HEK293 (cell line): Measurements from ENCODE around the gene HEBP2.

Experiments
- CTCF ChIA-PET: fragments of 350-600 bp; formaldehyde crosslinking; extraction: SDS; loops from one replicate; lab custom pipeline; 2021; ENCODE audit warnings: antibody characterized with exemption; lab: Yijun Ruan, JAX
- POLR2A ChIA-PET: fragments of 300-600 bp; formaldehyde crosslinking; extraction: SDS; loops from one replicate; lab custom pipeline; 2020; ENCODE audit warnings: antibody characterized with exemption, inconsistent platforms; lab: Yijun Ruan, JAX
- H3K27ac ChIP-seq: fragments of 200-500 bp; sonication (Bioruptor generic); 2 replicates; pipeline ENCODE4 v1.5.1; 2014; ENCODE audit warnings: low read depth, low read length, control low read depth, inconsistent platforms; ENCODE audit errors: extremely low read depth
- H3K36me3 ChIP-seq, 2 experiments: fragments of 200-500 bp in 1 of 2; sonication (Bioruptor generic) in 1 of 2; 1 replicate in 1 of 2; 2 replicates in 1 of 2; pipeline ENCODE4 v1.5.1; 2014 to 2017; ENCODE audit warnings: inconsistent platforms in 2 of 2, low read length in 2 of 2; ENCODE audit not compliant: control insufficient read depth in 2 of 2, insufficient read depth in 1 of 2
- H3K4me1 ChIP-seq: fragments of 200-500 bp; sonication (Bioruptor generic); 2 replicates; pipeline ENCODE4 v1.5.1; 2014; ENCODE audit warnings: mild to moderate bottlenecking, low read length, inconsistent platforms; ENCODE audit not compliant: control insufficient read depth, insufficient read depth
- H3K4me3 ChIP-seq: 2 replicates; pipeline ENCODE4 v1.5.1; 2011; ENCODE audit warnings: low read depth, mild to moderate bottlenecking, control low read depth, low read length, moderate library complexity
- H3K9me3 ChIP-seq: fragments of 200-500 bp; sonication (Bioruptor generic); 2 replicates; pipeline ENCODE4 v1.5.1; 2014; ENCODE audit warnings: low read depth, low read length, inconsistent platforms; ENCODE audit not compliant: control insufficient read depth, insufficient read depth
- BCL11B ChIP-seq: fragments of 450-650 bp; formaldehyde crosslinking; IDR thresholded peaks from 2 replicates; pipeline ENCODE4 v1.5.1; 2016; ENCODE audit warnings: low read depth, missing biosample characterization, missing genetic modification characterization
- IKZF3 ChIP-seq: fragments of 450-650 bp; IDR thresholded peaks from 2 replicates; pipeline ENCODE4 v1.5.0; 2018; ENCODE audit warnings: missing biosample characterization, mild to moderate bottlenecking, missing genetic modification characterization, moderate library complexity
- OSR2 ChIP-seq: fragments of 450-650 bp; formaldehyde crosslinking; IDR thresholded peaks from 2 replicates; pipeline ENCODE4 v1.5.1; 2016; ENCODE audit warnings: missing biosample characterization, missing genetic modification characterization
- SP7 ChIP-seq: fragments of 450-650 bp; formaldehyde crosslinking; IDR thresholded peaks from 2 replicates; pipeline ENCODE4 v1.5.1; 2016; ENCODE audit warnings: missing biosample characterization, missing genetic modification characterization
- ZBTB17 ChIP-seq: fragments of 450-650 bp; formaldehyde crosslinking; IDR thresholded peaks from 2 replicates; pipeline ENCODE4 v1.5.1; 2016; ENCODE audit warnings: missing biosample characterization, missing genetic modification characterization
- ZEB2 ChIP-seq: fragments of 450-650 bp; formaldehyde crosslinking; IDR thresholded peaks from 2 replicates; pipeline ENCODE4 v1.5.1; 2016; ENCODE audit warnings: missing biosample characterization, missing genetic modification characterization
- ZNF10 ChIP-seq: fragments of 450-650 bp; formaldehyde crosslinking; IDR thresholded peaks from 2 replicates; pipeline ENCODE4 v1.5.1; 2017; ENCODE audit warnings: missing biosample characterization, missing genetic modification characterization
- ZNF138 ChIP-seq: fragments of 450-650 bp; formaldehyde crosslinking; IDR thresholded peaks from 2 replicates; pipeline ENCODE4 v1.5.1; 2016; ENCODE audit warnings: missing biosample characterization, missing genetic modification characterization, borderline replicate concordance
- ZNF140 ChIP-seq: fragments of 450-650 bp; formaldehyde crosslinking; IDR thresholded peaks from 2 replicates; pipeline ENCODE4 v1.5.1; 2016; ENCODE audit warnings: missing biosample characterization, missing genetic modification characterization
- ZNF169 ChIP-seq: fragments of 450-650 bp; formaldehyde crosslinking; IDR thresholded peaks from 2 replicates; pipeline ENCODE4 v1.5.1; 2016; ENCODE audit warnings: missing biosample characterization, missing genetic modification characterization
- ZNF174 ChIP-seq: fragments of 450-650 bp; formaldehyde crosslinking; IDR thresholded peaks from 2 replicates; pipeline ENCODE4 v1.5.0; 2017; ENCODE audit warnings: missing biosample characterization, mild to moderate bottlenecking, missing genetic modification characterization
- ZNF184 ChIP-seq: fragments of 450-650 bp; IDR thresholded peaks from 2 replicates; pipeline ENCODE4 v1.5.1; 2018; ENCODE audit warnings: missing biosample characterization, mild to moderate bottlenecking, missing genetic modification characterization
- ZNF19 ChIP-seq: fragments of 450-650 bp; formaldehyde crosslinking; IDR thresholded peaks from 2 replicates; pipeline ENCODE4; 2016; ENCODE audit warnings: missing biosample characterization, missing genetic modification characterization, low read depth
- ZNF239 ChIP-seq: fragments of 450-650 bp; formaldehyde crosslinking; IDR thresholded peaks from 2 replicates; pipeline ENCODE4 v1.5.1; 2016; ENCODE audit warnings: missing biosample characterization, missing genetic modification characterization
- ZNF24 ChIP-seq: fragments of 450-650 bp; formaldehyde crosslinking; IDR thresholded peaks from 2 replicates; pipeline ENCODE4 v1.5.1; 2016; ENCODE audit warnings: missing biosample characterization, missing genetic modification characterization
- ZNF324 ChIP-seq: fragments of 450-650 bp; formaldehyde crosslinking; IDR thresholded peaks from 2 replicates; pipeline ENCODE4 v1.5.1; 2016; ENCODE audit warnings: missing biosample characterization, missing genetic modification characterization
- ZNF366 ChIP-seq: fragments of 450-650 bp; formaldehyde crosslinking; conservative IDR thresholded peaks from 2 replicates; pipeline ENCODE4 v1.5.1; 2016; ENCODE audit warnings: missing biosample characterization, missing genetic modification characterization
- ZNF48 ChIP-seq: fragments of 450-650 bp; formaldehyde crosslinking; IDR thresholded peaks from 2 replicates; pipeline ENCODE4 v1.5.1; 2016; ENCODE audit warnings: missing biosample characterization, missing genetic modification characterization
- ZNF558 ChIP-seq: fragments of 450-650 bp; formaldehyde crosslinking; IDR thresholded peaks from 2 replicates; pipeline ENCODE4 v1.5.1; 2016; ENCODE audit warnings: missing biosample characterization, missing genetic modification characterization
- ZNF621 ChIP-seq: fragments of 450-650 bp; formaldehyde crosslinking; IDR thresholded peaks from 2 replicates; pipeline ENCODE4 v1.5.1; 2017; ENCODE audit warnings: missing biosample characterization, missing genetic modification characterization
- ZNF623 ChIP-seq: fragments of 450-650 bp; formaldehyde crosslinking; IDR thresholded peaks from 2 replicates; pipeline ENCODE4 v1.5.1; 2016; ENCODE audit warnings: missing biosample characterization, missing genetic modification characterization
- ZNF792 ChIP-seq: fragments of 450-650 bp; formaldehyde crosslinking; IDR thresholded peaks from 2 replicates; pipeline ENCODE4 v1.5.1; 2016; ENCODE audit warnings: missing biosample characterization, missing genetic modification characterization
- TF ChIP-seq, protein P1 (sequence below): fragments of 450-650 bp; formaldehyde crosslinking; IDR thresholded peaks from 2 replicates; pipeline ENCODE4 v1.5.1; 2016; ENCODE audit warnings: missing biosample characterization, missing genetic modification characterization, borderline replicate concordance
- TF ChIP-seq, protein P2 (sequence below): fragments of 450-650 bp; formaldehyde crosslinking; IDR thresholded peaks from 2 replicates; pipeline ENCODE4 v1.5.1; 2016; ENCODE audit warnings: missing biosample characterization, missing genetic modification characterization
- TF ChIP-seq, protein P3 (sequence below): fragments of 450-650 bp; formaldehyde crosslinking; IDR thresholded peaks from 2 replicates; pipeline ENCODE4 v1.5.1; 2016; ENCODE audit warnings: missing biosample characterization, missing genetic modification characterization

HEBP2 gene

DNA sequence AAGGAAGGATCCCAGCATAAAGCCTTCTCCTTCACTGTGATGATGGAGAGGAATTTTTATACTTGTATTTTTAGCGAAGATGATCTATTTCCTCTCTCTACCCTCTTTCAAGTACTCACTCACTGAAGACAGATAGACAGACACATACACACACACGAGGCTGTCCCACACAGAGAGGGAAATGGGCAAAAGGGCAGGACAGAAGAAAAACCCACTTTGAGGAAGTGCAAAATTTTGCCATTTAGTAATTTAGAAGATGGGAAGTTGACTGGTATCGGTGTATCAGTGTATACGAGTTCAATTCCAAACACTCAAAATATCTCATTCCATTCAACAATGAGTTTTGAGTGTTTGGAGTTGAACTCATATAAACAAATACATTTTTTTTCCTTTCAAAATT lies 30.9 kb downstream of the HEBP2 start:
- Histone ChIP-seq H3K27ac (no peak overlapping the region), H3K36me3 (peaks cover 0 to 28% of the 10 kb centered on the region in 2 experiments; a peak in 1 of 3 replicates), H3K4me1 (no peaks in the 10 kb centered on the region), H3K4me3 (no peak overlapping the region), H3K9me3 (no peaks in the 10 kb centered on the region)
- ChIA-PET POLR2A (no interaction called here), CTCF (interaction anchor here (0.6 to 1.3 kb wide), 2 partner anchors 83 to 86 kb away, joined by 3 to 5 read pairs; no protein-coding TSS in a partner anchor)
- TF ChIP-seq, protein P1, sequence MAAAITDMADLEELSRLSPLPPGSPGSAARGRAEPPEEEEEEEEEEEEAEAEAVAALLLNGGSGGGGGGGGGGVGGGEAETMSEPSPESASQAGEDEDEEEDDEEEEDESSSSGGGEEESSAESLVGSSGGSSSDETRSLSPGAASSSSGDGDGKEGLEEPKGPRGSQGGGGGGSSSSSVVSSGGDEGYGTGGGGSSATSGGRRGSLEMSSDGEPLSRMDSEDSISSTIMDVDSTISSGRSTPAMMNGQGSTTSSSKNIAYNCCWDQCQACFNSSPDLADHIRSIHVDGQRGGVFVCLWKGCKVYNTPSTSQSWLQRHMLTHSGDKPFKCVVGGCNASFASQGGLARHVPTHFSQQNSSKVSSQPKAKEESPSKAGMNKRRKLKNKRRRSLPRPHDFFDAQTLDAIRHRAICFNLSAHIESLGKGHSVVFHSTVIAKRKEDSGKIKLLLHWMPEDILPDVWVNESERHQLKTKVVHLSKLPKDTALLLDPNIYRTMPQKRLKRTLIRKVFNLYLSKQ: no peak

DNA sequence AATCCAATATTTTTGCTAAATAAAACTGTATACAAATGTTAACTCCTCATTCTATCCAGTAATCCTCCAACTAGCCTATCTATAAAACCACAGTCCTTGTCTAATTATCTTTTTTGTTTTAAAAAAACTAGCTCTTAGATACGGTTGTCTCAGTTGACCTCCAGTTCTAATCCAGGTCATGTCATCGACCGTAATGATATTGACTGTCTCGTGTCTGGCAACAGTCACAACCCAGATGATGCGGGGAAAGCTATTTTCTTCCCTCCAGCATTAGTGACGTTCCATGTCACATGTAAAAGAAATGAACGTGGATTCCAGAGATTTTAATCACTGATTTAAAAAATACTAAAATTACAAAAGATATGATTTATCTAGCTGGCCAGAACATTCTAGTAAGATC lies 35.5 kb downstream of the HEBP2 start:
- no peaks in the 10 kb centered on the region for H3K9me3 ChIP-seq
- no peak overlapping the region for H3K27ac ChIP-seq
- H3K4me1 ChIP-seq: no peaks in the 10 kb centered on the region
- TF ChIP-seq OSR2 (no peak), ZNF174 (tag by site-specific recombination) (no peak), ZNF324 (tag by site-specific recombination) (no peak), BCL11B (tag by site-specific recombination) (no peak), ZNF138 (tag by site-specific recombination) (no peak), ZBTB17 (tag by site-specific recombination) (no peak), ZNF24 (no peak), ZNF623 (tag by site-specific recombination) (no peak), ZNF48 (no peak), ZNF621 (tag by site-specific recombination) (no peak)
- TF ChIP-seq, protein P2, sequence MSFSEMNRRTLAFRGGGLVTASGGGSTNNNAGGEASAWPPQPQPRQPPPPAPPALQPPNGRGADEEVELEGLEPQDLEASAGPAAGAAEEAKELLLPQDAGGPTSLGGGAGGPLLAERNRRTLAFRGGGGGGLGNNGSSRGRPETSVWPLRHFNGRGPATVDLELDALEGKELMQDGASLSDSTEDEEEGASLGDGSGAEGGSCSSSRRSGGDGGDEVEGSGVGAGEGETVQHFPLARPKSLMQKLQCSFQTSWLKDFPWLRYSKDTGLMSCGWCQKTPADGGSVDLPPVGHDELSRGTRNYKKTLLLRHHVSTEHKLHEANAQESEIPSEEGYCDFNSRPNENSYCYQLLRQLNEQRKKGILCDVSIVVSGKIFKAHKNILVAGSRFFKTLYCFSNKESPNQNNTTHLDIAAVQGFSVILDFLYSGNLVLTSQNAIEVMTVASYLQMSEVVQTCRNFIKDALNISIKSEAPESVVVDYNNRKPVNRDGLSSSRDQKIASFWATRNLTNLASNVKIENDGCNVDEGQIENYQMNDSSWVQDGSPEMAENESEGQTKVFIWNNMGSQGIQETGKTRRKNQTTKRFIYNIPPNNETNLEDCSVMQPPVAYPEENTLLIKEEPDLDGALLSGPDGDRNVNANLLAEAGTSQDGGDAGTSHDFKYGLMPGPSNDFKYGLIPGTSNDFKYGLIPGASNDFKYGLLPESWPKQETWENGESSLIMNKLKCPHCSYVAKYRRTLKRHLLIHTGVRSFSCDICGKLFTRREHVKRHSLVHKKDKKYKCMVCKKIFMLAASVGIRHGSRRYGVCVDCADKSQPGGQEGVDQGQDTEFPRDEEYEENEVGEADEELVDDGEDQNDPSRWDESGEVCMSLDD (tag by site-specific recombination): no peak
- POLR2A ChIA-PET: no interaction called here
- H3K36me3 ChIP-seq: peaks cover 0 to 19% of the 10 kb centered on the region in 2 experiments; a peak in 1 of 3 replicates
- CTCF ChIA-PET: interaction anchor here (1.8 to 3.3 kb wide), 2 partner anchors 10 to 69 kb away, joined by 5 to 15 read pairs; no protein-coding TSS in a partner anchor
- H3K4me3 ChIP-seq: no peak overlapping the region

DNA sequence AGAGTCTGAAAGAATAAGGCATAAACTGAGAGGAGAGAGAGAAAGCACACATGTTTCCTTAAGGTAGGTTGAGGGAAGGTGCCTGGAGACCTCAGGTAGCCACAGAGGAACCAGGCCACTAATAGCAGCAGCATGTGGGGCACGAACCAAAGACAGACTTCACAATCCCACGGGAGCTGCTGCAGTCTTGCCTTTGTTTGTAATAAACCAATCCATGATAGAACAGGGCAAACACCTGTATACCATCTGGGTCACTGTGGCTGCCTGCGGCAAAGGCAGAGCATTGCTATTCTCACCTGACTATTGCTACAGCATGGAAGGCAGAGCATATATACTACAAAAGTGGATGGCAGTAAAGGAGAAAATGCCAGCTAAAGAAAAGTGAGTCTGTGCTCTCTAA lies 36.3 kb downstream of the HEBP2 start:
- H3K4me1 ChIP-seq: no peaks in the 10 kb centered on the region
- ChIA-PET POLR2A (no interaction called here), CTCF (interaction anchor here (0.6 to 3.3 kb wide), 3 partner anchors 11 to 68 kb away, joined by 3 to 15 read pairs (median 5); no protein-coding TSS in a partner anchor)
- no peak overlapping the region for H3K27ac ChIP-seq
- no peaks in the 10 kb centered on the region for H3K9me3 ChIP-seq
- peaks cover 0 to 19% of the 10 kb centered on the region in 2 experiments; a peak in 1 of 3 replicates for H3K36me3 ChIP-seq
- no peak overlapping the region for H3K4me3 ChIP-seq
- TF ChIP-seq ZNF169 (tag by site-specific recombination) (no peak), ZEB2 (tag by site-specific recombination) (no peak), ZNF19 (tag by site-specific recombination) (no peak), IKZF3 (tag by site-specific recombination) (no peak), ZNF10 (tag by site-specific recombination) (no peak), ZNF140 (tag by site-specific recombination) (no peak), SP7 (tag by site-specific recombination) (no peak), ZNF558 (tag by site-specific recombination) (no peak), ZNF239 (no peak), ZNF621 (tag by site-specific recombination) (no peak), ZNF792 (tag by site-specific recombination) (no peak), ZNF184 (tag by site-specific recombination) (no peak), ZNF366 (no peak)
- TF ChIP-seq, protein P3, sequence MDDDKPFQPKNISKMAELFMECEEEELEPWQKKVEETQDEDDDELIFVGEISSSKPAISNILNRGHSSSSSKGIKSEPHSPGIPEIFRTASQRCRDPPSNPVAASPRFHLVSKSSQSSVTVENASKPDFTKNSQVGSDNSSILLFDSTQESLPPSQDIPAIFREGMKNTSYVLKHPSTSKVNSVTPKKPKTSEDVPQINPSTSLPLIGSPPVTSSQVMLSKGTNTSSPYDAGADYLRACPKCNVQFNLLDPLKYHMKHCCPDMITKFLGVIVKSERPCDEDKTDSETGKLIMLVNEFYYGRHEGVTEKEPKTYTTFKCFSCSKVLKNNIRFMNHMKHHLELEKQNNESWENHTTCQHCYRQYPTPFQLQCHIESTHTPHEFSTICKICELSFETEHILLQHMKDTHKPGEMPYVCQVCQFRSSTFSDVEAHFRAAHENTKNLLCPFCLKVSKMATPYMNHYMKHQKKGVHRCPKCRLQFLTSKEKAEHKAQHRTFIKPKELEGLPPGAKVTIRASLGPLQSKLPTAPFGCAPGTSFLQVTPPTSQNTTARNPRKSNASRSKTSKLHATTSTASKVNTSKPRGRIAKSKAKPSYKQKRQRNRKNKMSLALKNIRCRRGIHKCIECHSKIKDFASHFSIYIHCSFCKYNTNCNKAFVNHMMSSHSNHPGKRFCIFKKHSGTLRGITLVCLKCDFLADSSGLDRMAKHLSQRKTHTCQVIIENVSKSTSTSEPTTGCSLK (tag by site-specific recombination): no peak
